RWPE1 (cell line): ENCODE results near the gene CERKL.

Source experiments
- CTCF ChIA-PET: fragments of 350-600 bp; sonication (Branson Sonifier 250); formaldehyde crosslinking; extraction: SDS; loops from one replicate; lab custom pipeline; 2021; lab: Yijun Ruan, JAX
- POLR2A ChIA-PET: fragments of 400-600 bp; formaldehyde crosslinking; extraction: SDS; loops from one replicate; lab custom pipeline; 2020; ENCODE audit warnings: antibody characterized with exemption; ENCODE audit not compliant: low non-redundant PET; lab: Yijun Ruan, JAX
- DNase-seq: peaks from one replicate; pipeline ENCODE4 v3.0.0; 2012; ENCODE audit warnings: low spot score
- H3K27ac ChIP-seq: fragments of 450-650 bp; 2 replicates; pipeline ENCODE4 v1.5.1; 2017
- TF ChIP-seq, protein P1 (sequence below): fragments of 450-650 bp; conservative IDR thresholded peaks from 2 replicates; pipeline ENCODE4 v1.5.1; 2017; ENCODE audit warnings: low read depth, mild to moderate bottlenecking

Gene CERKL

DNA sequence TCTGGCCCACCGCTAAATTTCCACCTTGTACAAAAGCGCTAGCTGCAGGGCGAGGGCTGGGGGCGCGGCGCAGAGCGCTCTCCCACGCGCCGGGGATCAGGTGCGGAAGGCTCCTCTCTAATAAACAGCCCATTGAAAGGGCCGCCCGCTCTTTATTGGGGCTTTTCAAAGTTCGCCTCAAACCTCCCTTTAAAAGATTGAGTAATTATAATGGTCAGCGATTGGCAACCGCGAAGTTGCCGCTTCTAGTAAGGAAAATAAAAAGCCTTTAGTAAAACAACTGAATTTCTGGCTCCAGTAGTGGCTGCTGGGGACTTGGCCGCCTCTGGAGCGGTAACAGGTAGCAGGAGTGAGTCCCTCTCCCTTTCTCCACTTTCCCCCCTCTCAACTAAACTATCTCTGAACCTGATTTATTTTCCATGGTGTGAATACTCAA lies 22.7 kb upstream of the CERKL start:
- no peak overlapping the region for H3K27ac ChIP-seq
- DNase-seq = no peak
- CTCF ChIA-PET = interaction anchor here (0.6 to 0.7 kb wide), 2 partner anchors 35 to 222 kb away, joined by 3 read pairs; no protein-coding TSS in a partner anchor
- TF ChIP-seq, protein P1, sequence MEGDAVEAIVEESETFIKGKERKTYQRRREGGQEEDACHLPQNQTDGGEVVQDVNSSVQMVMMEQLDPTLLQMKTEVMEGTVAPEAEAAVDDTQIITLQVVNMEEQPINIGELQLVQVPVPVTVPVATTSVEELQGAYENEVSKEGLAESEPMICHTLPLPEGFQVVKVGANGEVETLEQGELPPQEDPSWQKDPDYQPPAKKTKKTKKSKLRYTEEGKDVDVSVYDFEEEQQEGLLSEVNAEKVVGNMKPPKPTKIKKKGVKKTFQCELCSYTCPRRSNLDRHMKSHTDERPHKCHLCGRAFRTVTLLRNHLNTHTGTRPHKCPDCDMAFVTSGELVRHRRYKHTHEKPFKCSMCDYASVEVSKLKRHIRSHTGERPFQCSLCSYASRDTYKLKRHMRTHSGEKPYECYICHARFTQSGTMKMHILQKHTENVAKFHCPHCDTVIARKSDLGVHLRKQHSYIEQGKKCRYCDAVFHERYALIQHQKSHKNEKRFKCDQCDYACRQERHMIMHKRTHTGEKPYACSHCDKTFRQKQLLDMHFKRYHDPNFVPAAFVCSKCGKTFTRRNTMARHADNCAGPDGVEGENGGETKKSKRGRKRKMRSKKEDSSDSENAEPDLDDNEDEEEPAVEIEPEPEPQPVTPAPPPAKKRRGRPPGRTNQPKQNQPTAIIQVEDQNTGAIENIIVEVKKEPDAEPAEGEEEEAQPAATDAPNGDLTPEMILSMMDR = no peak
- POLR2A ChIA-PET = interaction anchor here (0.5 kb wide), 1 partner anchor 24 kb away, joined by 3 read pairs; no protein-coding TSS in a partner anchor

DNA sequence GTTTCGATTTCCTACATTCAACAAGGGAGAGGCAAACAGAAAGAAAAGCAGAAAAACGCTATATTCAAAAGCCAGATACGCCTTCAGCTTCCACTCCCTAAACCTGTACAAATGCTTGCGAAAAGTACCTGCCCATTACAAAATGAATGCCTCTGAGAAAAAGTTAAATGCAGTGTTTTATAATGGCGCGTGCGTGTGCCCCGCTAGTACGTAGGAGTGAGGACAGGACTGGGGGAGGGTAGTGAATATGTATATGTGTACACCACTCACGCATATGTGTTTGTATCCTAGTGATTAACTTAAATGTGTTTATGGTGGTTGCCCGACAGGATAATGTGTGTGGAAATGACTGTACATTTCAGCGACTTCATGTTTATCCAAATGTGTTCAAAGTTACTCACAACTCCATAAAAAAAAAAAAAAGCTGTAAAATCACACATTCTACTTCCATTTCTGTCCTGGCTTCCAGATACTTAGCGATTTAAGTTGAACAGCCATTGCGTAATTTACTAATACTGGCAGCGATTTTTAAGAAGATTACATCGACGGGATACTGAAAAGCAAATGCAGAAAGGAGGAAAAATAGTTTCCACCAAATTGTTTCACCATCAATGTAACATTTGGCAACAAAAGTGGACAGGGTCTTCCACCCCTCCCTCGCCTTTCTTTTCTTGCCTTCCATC lies 22.1 kb upstream of the CERKL start:
- no peak for DNase-seq
- TF ChIP-seq, protein P1 = no peak
- H3K27ac ChIP-seq = no peak overlapping the region
- ChIA-PET CTCF (interaction anchor here (0.6 to 0.7 kb wide), 2 partner anchors 221 to 493 kb away, joined by 3 read pairs; no protein-coding TSS in a partner anchor), POLR2A (interaction anchor here (0.5 kb wide), 1 partner anchor 23 kb away, joined by 3 read pairs; no protein-coding TSS in a partner anchor)

DNA sequence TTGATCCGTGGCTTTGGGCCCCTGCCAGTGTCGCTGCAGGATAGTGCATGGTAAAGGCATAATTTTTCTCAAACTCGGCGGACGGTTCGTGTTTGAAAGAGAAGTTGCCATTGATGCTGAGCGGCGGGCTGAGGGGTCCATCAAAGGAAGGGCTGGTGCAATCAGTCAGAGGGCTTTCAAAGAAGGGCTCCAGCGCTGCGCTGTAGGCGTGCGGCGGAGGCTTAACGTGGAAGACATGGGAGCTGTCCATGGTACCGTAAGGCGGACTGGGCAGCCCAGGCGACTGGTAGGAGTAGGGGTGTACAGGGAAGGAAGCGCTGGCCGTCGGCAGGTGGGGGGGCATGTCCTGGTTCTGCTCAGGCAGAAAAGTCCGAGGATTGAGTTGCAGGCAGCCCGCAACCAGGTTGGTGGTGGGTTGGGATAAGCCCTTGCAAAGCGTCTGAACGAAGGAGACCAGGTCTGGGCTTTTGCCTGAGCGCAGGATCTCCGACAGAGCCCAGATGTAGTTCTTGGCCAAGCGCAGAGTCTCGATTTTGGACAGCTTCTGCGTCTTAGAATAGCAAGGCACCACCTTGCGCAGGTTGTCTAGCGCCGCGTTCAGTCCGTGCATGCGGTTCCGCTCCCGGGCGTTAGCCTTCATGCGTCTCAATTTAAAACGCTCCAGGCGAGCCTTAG lies 21.1 kb upstream of the CERKL start:
- no peak overlapping the region for H3K27ac ChIP-seq
- TF ChIP-seq, protein P1 = no peak
- ChIA-PET POLR2A (no interaction called here), CTCF (interaction anchor here (0.6 kb wide), 1 partner anchor 20 kb away, joined by 5 read pairs; no protein-coding TSS in a partner anchor)
- peak; percentile 36 for DNase-seq

DNA sequence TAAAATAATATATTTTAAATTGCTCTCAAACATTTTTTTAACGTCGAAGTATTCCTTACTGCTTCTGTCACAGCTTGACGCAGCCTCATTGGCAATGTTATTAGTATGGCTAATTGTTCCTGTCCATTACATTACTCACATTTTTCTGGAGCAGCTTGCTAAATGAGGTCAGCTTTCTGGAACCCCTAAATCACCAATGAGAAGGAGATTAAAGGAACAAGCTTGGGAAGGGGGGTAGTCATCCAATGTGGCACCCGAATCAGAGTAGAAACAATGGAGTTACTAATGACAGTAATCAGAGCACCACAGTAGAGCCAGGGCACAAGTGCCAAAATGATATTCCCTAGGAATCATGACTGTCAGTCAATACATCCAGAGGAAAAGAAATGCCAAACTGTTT lies 18.3 kb upstream of the CERKL start:
- POLR2A ChIA-PET = no interaction called here
- DNase-seq = no peak
- CTCF ChIA-PET = no interaction called here
- TF ChIP-seq, protein P1 = no peak
- H3K27ac ChIP-seq = no peak overlapping the region

DNA sequence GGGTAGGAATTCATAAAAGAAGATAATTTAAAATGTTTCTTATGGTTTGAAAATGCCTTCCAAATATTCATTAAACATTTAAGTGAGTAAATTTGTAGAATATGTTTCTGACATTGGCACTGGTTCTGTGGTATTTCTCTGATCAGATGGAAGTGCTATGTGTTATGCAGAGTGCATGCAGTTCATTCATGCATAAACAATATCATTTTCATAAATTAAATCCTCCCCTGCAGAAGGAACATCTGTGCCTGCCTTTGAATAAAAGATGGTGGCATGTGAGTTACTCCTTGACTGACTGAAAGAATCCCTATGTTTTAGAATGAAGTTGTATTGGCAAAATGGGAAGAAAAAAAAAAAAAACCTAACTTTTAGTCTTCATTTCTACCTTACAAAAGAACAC lies 17.6 kb upstream of the CERKL start:
- CTCF ChIA-PET = no interaction called here
- POLR2A ChIA-PET = no interaction called here
- no peak for DNase-seq

DNA sequence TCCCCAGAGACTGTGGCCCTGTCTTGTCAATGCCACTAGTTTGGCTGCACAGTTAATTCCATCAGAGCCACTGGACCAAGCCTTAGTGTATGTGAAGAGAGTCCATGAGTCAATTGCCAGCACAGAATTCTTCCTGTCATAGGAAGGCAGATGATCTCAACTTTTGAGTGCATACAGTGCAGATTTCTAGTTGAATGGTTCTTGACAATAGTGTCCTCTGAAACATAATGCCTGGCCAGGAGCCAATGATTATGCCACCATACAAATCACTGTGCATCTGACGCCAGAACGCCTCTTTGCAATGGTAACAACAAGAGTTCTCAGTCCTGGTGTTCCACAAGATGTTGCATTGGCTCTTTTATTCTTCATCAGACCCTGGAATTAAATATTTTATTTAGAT lies 16.3 kb upstream of the CERKL start:
- TF ChIP-seq, protein P1 = no peak
- no peak for DNase-seq
- POLR2A ChIA-PET = no interaction called here
- CTCF ChIA-PET = no interaction called here
- no peak overlapping the region for H3K27ac ChIP-seq

More for the DNA sequence above, 17.6 kb upstream of the CERKL start:
- H3K27ac ChIP-seq = no peak overlapping the region
- TF ChIP-seq, protein P1 = no peak
